GM12872 (cell line): Measurements from ENCODE around the gene RAET1E.
A peak's percentile ranks its signal among the peaks of the same experiment; 100 is the strongest.

Experiments
- CTCF ChIP-seq: IDR thresholded peaks from 3 replicates; pipeline ENCODE4 v1.5.1; 2011; ENCODE audit warnings: low read depth, mild to moderate bottlenecking, low read length, moderate library complexity; ENCODE audit not compliant: insufficient read depth

Gene RAET1E

DNA sequence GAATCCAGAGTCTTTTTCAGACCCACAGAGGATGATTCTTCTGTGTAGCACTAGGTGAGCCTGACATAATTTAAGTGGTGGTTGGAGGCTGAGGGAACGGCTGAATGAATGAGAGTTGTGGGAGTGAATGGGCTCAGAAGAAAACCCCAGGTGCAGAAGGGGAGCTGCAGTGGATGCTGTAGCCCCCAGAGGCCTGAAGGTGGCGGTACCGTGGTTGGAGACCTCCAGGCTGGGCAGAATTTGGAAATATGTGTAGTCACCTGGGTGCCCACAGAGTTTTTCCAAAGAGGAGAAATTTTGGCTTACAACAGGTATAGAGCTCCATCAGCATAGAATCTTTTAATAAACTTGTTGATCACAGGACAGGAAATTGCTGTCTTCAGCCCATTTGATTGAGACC is 31.5 kb upstream of the RAET1E start:
- peak; percentile 53; the same call in 2 of the 3 replicates for TF ChIP-seq CTCF

DNA sequence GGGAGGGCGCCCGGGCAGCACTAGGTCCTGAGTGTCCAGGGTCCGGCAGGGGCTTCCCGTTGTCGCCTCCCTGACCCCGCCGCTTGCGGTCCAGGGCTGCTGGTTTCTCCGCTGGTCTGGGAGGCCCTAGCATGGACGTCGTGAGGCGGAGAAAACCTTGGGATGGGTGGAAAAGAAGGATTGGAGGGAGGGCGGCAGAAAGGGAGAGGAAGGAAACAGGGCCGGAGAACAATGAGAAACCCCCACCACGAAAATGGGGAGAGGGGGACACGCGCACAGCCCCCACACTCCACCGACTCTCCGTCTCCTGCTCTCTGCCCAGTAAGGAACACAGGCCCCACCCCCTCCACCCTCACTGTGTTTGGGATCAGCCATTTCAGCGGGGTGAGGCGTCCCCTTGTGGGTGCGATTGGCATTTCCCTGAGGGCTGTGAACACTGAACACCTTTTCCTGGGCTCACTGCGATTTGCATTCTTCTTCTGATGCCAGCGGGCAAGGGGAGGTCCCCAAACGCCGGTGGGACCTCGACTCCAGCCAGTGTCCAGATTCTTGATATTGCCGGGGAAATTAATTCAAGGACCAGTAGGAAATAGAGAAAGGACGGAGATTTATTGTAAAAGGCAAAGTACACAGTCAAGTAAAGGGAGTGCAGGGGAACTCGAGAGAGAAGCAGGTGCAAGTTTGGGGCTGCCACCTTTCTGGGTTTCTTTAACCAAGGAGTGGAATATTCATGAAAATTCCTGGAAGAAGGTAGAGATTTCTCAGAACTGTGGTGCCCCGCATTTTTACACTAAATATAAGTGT is 28.3 kb upstream of the RAET1E start:
- TF ChIP-seq CTCF = peak; percentile 83

GRCh38 chr6:149925253-149925973 is 27.5 kb upstream of the RAET1E start:
- no peak for TF ChIP-seq CTCF

DNA sequence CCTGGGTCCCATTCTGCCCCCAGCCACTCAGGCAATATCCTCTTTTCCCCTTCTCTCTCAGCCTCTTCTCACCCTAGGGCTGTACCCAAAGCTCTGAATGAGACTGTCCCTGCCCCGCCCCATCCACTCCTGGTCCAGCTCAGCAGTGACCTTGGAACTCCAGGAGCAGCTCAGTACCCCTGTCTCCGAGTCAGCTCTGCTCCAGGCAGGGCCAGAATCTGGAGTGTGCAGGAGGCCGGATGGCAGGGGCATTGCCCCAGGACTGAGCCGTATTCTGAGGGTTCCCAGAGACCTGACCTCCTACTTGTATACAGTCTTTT is 27.0 kb upstream of the RAET1E start:
- TF ChIP-seq CTCF = no peak

DNA sequence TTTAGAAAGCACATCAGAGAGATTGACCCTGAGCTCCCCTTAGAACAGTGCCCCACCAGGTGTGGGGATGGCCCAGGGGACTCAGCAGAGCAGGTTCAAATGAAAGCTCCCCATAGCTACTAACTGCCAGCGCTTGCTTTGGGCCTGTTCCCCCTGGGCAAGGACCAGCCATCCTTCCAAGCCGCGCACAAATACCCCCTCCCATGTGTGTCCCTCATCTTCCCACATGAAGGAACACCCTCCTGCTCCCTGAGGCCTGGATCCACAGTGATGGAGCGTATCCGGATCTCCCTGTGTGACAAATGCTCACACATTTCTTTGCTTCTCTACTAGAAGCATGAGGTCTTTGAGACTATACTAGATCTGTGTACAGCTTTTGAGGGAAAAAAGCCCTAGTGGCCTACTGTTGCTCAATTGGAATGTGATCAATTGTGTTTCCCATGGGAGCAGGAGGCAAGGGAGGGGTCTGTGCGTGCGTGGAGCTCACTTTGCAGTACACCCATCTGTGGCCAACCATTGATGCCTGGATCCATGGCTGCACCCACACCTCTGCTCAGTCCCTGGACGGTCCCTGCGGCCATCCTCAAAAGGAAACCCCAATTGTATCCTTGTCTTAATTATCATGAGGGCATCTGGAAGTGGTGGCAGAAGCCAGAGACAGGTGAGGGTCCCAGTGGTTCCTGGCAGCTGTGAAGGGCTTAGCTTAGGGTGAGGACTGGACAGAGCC is 26.5 kb upstream of the RAET1E start:
- TF ChIP-seq CTCF = no peak

DNA sequence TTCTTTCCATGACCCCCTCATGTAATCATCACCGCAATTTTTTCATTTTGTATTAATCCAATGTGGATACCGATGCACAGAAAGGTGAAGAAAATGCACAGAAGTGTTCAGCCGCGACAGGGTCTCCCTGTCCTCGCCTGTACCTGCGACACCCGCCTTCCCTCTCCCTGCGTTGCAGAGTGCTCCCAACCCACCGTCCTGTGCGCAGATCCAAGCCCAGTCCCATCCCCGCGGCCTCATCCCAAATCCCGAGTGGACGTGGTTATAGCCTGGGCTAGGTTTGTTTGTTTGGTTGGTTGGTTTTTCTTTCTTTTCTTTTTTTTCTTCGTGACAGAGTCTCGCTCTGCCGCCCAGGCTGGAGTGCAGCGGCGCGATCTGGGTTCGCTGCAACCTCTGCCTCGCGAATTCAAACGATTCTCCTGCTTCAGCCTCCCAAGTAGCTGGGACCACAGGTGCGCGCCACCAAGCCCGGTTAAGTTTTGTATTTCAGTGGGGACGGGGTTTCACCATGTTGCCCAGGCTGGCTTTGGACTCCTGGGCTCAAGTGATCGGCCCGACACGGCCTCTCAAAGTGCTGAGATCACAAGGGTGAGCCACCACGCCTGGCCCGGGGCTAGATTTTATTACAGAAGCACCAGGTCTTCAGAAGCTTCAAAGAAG is 25.5 kb upstream of the RAET1E start:
- no peak for TF ChIP-seq CTCF

DNA sequence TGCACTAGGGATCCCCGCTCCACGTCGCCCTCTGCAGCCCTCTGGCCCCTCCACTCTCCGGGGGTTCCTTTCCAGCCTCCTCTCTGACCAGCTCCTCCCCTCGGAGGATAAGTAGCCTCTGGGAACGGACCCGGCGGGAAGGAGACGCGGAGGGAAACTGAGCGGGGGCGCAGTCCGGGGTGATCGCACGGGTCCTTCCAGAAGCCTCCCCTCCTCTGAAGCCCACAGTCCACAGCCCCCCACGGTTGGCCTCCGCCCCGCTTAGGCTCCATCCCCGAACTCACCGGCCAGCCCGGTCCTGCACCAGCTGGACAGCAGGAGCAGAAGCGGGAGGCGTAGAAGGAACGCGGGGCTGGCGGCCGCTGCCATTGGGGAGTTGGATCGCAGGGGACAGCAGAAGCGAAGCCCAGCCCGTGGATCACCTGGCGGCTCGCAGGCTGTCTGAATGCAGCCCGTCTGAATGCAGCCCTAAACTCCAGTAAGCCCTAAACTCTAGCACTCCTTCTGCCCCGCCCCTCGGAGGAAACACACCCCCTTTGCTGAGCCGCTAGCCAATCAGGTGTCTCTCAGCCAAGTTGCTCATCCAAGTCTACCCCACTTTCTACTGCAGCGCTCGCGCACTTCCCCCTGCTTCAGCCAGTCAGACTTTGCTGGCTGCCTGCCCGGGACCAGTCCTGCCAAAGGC is 24.9 kb upstream of the RAET1E start, which contains the start of gene RAET1G:
Gene RAET1G, minus strand, starts transcription at position 480 of the 685 bp plus-strand sequence. Its CDS starts 111 bp downstream, at position 369.
- no peak for TF ChIP-seq CTCF
